Cardiac atrium fibroblast (primary cell): ENCODE data around the gene UGT2A1. TPM values are rescaled to one million over a fixed set of nuclear protein-coding genes. Genes with fewer than 3 reads are reported as not detected.

ENCODE experiments used
- total RNA-seq: library from RNA; depleted of rRNA; stranded (reverse); fragments of >200 nt; gene quantifications from 2 replicates; pipeline ENCODE4 v1.2.3, GENCODE V29; 2015

The UGT2A1 gene
- 0.16 TPM in 1 of 2 replicates, not detected in the other for total RNA-seq

GRCh38 chr4:69653147-69653546 is at the start of gene UGT2A1:
Gene UGT2A1 (minus strand): TSS chr4:69653247. CDS start chr4:69647644, 5,603 bp downstream.

GRCh38 chr4:69639542-69639941 is 13.5 kb downstream of the UGT2A1 start, which contains the start of gene UGT2A2:
Gene UGT2A2 (minus strand): TSS chr4:69639642. CDS start chr4:69639640, 2 bp downstream.

Other genes with a start within 250 kb of the UGT2A1 start
- not detected in 2 replicates for gene UGT2B4, start 157.3 kb downstream of the UGT2A1 start, total RNA-seq
- gene UGT2A2, start 13.6 kb downstream of the UGT2A1 start, total RNA-seq, result not detected in 2 replicates
- gene SULT1B1, start 107.4 kb upstream of the UGT2A1 start, total RNA-seq, result 0.65 and 4.7 TPM in 2 replicates
- gene SULT1E1, start 206.9 kb upstream of the UGT2A1 start, total RNA-seq, result 9.6 and 10.2 TPM in 2 replicates